Nephron (organoid): Measurements from ENCODE around the gene RFX3.

Experiments
- H3K27ac Mint-ChIP-seq, 3 experiments: 2 replicates each; pipeline ENCODE4 v1.8.0; 2020; ENCODE audit warnings: mixed read lengths in 3 of 3, mild to moderate bottlenecking in 2 of 3, moderate library complexity in 1 of 3
- H3K27me3 Mint-ChIP-seq: 2 replicates; pipeline ENCODE4 v1.8.0; 2021; ENCODE audit warnings: low read depth, mild to moderate bottlenecking, moderate library complexity, mixed read lengths
- H3K36me3 Mint-ChIP-seq: 2 replicates; pipeline ENCODE4 v1.8.0; 2020; ENCODE audit warnings: low read depth, mixed read lengths
- H3K4me1 Mint-ChIP-seq: 2 replicates; pipeline ENCODE4 v1.8.0; 2020; ENCODE audit warnings: mixed read lengths
- H3K4me3 Mint-ChIP-seq, 3 experiments: 2 replicates each; pipeline ENCODE4 v1.8.0; 2020; ENCODE audit warnings: mild to moderate bottlenecking in 3 of 3, mixed read lengths in 3 of 3, moderate library complexity in 2 of 3
- H3K9me3 Mint-ChIP-seq: 2 replicates; pipeline ENCODE4 v1.8.0; 2020; ENCODE audit warnings: mixed read lengths
- TF ChIP-seq, protein P1 (sequence below), 3 experiments: fragments of 200-600 bp; sonication (generic); IDR thresholded peaks; one replicate each; pipeline ENCODE4 v1.5.0; 2021; ENCODE audit warnings: antibody characterized with exemption in 3 of 3; ENCODE audit not compliant: unreplicated experiment in 3 of 3

The RFX3 gene

DNA sequence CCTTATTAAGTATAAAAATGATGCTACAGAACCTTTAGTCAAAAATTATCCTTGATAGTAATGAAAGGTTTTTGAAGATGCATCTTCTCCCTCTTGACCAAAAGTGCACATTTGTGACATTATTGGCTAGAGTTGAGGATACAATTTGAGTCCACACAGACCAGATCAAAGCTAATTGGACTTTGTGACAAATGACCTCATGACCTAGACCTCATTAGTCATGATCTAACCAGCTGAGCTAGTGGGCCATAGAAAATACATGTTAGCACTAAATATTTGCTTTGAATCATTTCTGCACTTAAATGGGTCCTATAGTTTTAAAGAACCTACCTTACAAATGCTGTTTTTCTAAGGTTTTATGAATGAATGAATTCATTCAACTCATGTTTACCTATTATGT, 182.1 kb downstream of the RFX3 start:
- Mint-ChIP-seq H3K4me1 (peaks cover 8% of the 10 kb centered on the region), H3K4me3 (no peak overlapping the region), H3K36me3 (peaks cover 10% of the 10 kb centered on the region), H3K27me3 (no peaks in the 10 kb centered on the region), H3K9me3 (no peaks in the 10 kb centered on the region), H3K27ac (no peak overlapping the region)
- TF ChIP-seq, protein P1, sequence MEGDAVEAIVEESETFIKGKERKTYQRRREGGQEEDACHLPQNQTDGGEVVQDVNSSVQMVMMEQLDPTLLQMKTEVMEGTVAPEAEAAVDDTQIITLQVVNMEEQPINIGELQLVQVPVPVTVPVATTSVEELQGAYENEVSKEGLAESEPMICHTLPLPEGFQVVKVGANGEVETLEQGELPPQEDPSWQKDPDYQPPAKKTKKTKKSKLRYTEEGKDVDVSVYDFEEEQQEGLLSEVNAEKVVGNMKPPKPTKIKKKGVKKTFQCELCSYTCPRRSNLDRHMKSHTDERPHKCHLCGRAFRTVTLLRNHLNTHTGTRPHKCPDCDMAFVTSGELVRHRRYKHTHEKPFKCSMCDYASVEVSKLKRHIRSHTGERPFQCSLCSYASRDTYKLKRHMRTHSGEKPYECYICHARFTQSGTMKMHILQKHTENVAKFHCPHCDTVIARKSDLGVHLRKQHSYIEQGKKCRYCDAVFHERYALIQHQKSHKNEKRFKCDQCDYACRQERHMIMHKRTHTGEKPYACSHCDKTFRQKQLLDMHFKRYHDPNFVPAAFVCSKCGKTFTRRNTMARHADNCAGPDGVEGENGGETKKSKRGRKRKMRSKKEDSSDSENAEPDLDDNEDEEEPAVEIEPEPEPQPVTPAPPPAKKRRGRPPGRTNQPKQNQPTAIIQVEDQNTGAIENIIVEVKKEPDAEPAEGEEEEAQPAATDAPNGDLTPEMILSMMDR (IDR thresholded peaks at IDR 0.05; ENCODE audit: unreplicated experiment in 3 of 3): no peak

DNA sequence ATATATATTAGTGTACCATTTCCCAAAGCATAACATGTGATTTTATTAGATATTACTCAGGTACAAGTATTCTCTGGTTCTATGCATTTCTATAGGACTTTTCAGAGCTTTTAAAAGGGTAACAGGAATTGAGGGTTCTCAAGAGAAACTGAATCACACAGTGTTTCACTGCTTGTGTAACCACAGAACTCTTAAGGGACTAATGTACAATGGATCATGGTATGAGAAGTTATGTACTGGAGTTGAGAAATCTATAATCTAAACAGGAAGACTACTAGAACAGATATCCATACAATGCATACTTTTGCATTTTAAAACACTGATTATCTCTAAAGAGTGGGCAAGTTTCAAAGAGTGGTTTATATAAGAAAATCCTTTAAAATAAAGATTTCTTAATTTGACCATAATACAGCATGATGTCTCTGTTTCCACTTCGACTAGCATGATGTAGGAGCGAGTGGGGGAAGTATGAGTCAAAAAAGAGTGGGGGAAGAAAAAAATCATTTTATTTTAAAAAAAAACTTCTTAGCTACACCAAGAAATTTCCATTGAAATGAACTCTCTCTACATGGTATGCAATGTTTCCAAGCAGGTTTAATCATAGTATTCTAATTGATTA, 183.5 kb downstream of the RFX3 start:
- H3K27ac Mint-ChIP-seq: no peak overlapping the region
- TF ChIP-seq, protein P1 (IDR thresholded peaks at IDR 0.05; ENCODE audit: unreplicated experiment in 3 of 3): no peak
- H3K4me1 Mint-ChIP-seq: no peaks in the 10 kb centered on the region
- H3K36me3 Mint-ChIP-seq: peaks cover 10% of the 10 kb centered on the region
- H3K4me3 Mint-ChIP-seq: no peak overlapping the region
- no peaks in the 10 kb centered on the region for H3K27me3 Mint-ChIP-seq
- H3K9me3 Mint-ChIP-seq: no peaks in the 10 kb centered on the region

DNA sequence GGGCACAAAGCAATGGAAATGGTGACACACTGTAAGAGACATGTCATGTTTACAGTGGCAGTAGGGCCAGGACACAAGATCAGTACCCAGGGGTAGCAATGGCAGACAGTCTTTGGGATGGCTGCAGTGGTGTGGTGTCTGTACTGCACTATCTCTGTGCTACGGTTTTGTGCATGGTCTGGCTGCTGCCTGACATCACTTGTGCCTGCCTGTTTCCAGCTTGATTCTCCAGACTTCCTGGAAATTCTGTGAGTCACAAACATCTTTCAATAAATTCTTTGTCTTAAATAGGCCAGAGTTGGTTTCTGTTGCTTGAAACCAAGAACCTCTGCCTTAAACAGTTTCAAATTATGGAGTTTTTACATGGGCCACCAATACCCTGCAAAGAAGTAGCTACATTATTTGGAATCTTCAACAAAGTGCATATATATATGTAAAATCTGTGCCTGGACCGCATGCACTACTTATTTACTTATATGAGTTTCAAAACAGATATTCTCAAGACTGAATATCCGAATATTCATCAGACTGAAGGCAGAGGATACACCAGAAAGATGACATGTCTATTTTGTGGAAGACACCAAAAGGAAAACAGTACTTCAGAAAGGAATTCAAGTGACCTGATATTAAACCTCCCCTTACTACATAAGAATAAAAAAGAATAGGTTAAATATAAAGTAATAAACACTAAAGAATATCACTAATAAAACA, 188.1 kb downstream of the RFX3 start:
- Mint-ChIP-seq H3K4me3 (no peak overlapping the region), H3K27me3 (no peaks in the 10 kb centered on the region), H3K9me3 (no peaks in the 10 kb centered on the region), H3K4me1 (no peaks in the 10 kb centered on the region), H3K27ac (no peak overlapping the region), H3K36me3 (peaks cover 5% of the 10 kb centered on the region)
- TF ChIP-seq, protein P1 (IDR thresholded peaks at IDR 0.05; ENCODE audit: unreplicated experiment in 3 of 3): no peak

DNA sequence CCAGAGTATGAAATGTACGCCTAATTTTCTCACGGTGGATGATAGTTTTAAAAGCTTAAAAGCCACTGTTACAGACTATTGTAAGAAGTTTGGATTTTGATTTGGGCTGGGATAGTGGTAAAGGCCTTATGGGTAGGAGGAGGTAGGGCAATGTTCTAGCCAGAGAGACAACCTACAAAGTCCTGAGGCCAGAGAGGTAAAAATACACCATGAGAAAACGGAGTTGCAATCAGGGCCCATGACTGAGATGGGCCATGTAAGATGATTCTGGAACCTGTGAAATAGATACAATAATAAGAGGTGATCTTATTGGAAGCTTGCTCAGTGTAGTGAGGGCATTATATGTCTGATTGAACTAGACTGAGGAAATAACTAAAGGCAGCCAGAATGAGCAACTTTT, 188.8 kb downstream of the RFX3 start:
- no peak overlapping the region for H3K4me3 Mint-ChIP-seq
- H3K36me3 Mint-ChIP-seq: peaks cover 5% of the 10 kb centered on the region
- H3K27ac Mint-ChIP-seq: no peak overlapping the region
- no peaks in the 10 kb centered on the region for H3K9me3 Mint-ChIP-seq
- H3K4me1 Mint-ChIP-seq: no peaks in the 10 kb centered on the region
- TF ChIP-seq, protein P1 (IDR thresholded peaks at IDR 0.05; ENCODE audit: unreplicated experiment in 3 of 3): no peak
- H3K27me3 Mint-ChIP-seq: no peaks in the 10 kb centered on the region

DNA sequence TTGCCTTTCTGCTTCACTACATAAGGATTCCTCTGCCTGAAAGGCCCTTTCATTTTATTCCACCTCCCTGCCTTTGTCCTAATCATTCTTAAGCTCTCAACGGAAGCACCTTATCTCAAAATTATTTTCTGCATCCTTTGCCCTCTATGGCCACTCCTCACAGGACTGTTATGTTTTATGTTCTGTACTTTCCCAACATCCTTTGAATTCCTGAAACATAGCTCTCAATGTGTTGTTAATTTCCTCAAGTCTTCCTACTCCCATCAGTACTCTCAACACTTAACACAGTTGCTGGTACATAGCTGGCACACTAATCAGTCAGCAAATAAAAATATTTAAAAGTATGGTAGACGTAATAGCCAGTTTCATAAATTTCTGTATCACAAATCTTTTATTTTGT, 193.0 kb downstream of the RFX3 start:
- Mint-ChIP-seq H3K36me3 (peaks cover 5% of the 10 kb centered on the region), H3K27ac (no peak overlapping the region), H3K9me3 (no peaks in the 10 kb centered on the region), H3K4me3 (no peak overlapping the region), H3K4me1 (no peaks in the 10 kb centered on the region), H3K27me3 (no peaks in the 10 kb centered on the region)
- TF ChIP-seq, protein P1 (IDR thresholded peaks at IDR 0.05; ENCODE audit: unreplicated experiment in 3 of 3): no peak

DNA sequence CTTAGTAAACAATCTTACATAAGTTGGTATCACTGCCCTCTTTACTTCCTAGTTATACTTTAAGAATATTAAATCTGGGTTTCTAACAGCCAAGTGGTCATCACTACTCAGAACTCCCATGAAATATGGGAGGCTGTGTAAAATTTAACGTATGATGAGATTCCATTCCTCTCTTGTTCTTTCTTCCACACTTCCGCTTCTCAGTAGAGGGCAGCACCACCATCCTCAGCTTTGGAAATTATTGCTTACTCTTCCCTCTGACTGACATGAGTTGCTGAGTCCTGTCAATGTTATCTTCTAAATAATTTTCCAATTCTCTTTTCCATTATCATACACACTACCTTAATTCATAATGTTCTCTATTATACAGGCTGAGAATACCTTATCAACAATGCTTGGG, 194.0 kb downstream of the RFX3 start:
- no peak overlapping the region for H3K27ac Mint-ChIP-seq
- no peaks in the 10 kb centered on the region for H3K27me3 Mint-ChIP-seq
- TF ChIP-seq, protein P1 (IDR thresholded peaks at IDR 0.05; ENCODE audit: unreplicated experiment in 3 of 3): peak in 2 of 3 experiments; percentile 17 to 30
- peaks cover 5% of the 10 kb centered on the region for H3K36me3 Mint-ChIP-seq
- H3K9me3 Mint-ChIP-seq: no peaks in the 10 kb centered on the region
- no peak overlapping the region for H3K4me3 Mint-ChIP-seq
- H3K4me1 Mint-ChIP-seq: no peaks in the 10 kb centered on the region
